Osteoblast (primary cell): ENCODE results near the gene SLC25A10. TPM values are rescaled to one million over a fixed set of nuclear protein-coding genes. Genes with fewer than 3 reads are reported as not detected.

Experiments
- DNase-seq: peaks from one replicate; pipeline ENCODE4 v3.0.0; 2011; ENCODE audit warnings: low spot score, mixed read lengths; ENCODE audit not compliant: insufficient read length; ENCODE audit errors: missing footprints
- H2AFZ ChIP-seq: 2 replicates; pipeline ENCODE4 v1.6.0; 2011; ENCODE audit warnings: mild to moderate bottlenecking, low read length
- H3K27ac ChIP-seq: 2 replicates; pipeline ENCODE4 v1.5.1; 2011; ENCODE audit warnings: mild to moderate bottlenecking, low read depth, low read length, moderate library complexity
- H3K27me3 ChIP-seq: 2 replicates; pipeline ENCODE4 v1.6.0; 2012; ENCODE audit warnings: mild to moderate bottlenecking, control low read depth, inconsistent platforms, low read length, moderate library complexity; ENCODE audit not compliant: insufficient read depth
- H3K36me3 ChIP-seq: 2 replicates; pipeline ENCODE4 v1.5.1; 2011; ENCODE audit warnings: mild to moderate bottlenecking, low read length, control low read depth, moderate library complexity; ENCODE audit not compliant: insufficient read depth
- H3K4me1 ChIP-seq: 2 replicates; pipeline ENCODE4 v1.5.1; 2011; ENCODE audit warnings: mild to moderate bottlenecking, low read length, control low read depth, moderate library complexity; ENCODE audit not compliant: insufficient read depth
- H3K4me2 ChIP-seq: 2 replicates; pipeline ENCODE4 v1.6.0; 2011; ENCODE audit warnings: mild to moderate bottlenecking, low read length; ENCODE audit not compliant: insufficient read depth
- H3K4me3 ChIP-seq: fragments of 200-600 bp; sonication (generic); 3 replicates; pipeline ENCODE4 v1.5.1; 2012; ENCODE audit warnings: mild to moderate bottlenecking, low read length, inconsistent platforms; ENCODE audit not compliant: insufficient read depth
- H3K79me2 ChIP-seq: 2 replicates; pipeline ENCODE4 v1.6.0; 2012; ENCODE audit warnings: mild to moderate bottlenecking, low read length, control low read depth, inconsistent platforms; ENCODE audit not compliant: insufficient read depth
- H3K9me3 ChIP-seq: 2 replicates; pipeline ENCODE4 v1.5.1; 2011; ENCODE audit warnings: low read depth, low read length, control low read depth
- H4K20me1 ChIP-seq: 2 replicates; pipeline ENCODE4 v1.6.0; 2012; ENCODE audit warnings: mild to moderate bottlenecking, low read length, control low read depth; ENCODE audit not compliant: insufficient read depth
- total RNA-seq: library from RNA; depleted of rRNA; stranded (reverse); fragments of >200 nt; gene quantifications from 2 replicates; pipeline ENCODE4 v1.2.3, GENCODE V29; 2012
- TF ChIP-seq, protein P1 (sequence below): IDR thresholded peaks from 2 replicates; pipeline ENCODE4 v1.5.1; 2011; ENCODE audit warnings: mild to moderate bottlenecking, low read depth, low read length, moderate library complexity; ENCODE audit errors: extremely low read depth

Gene SLC25A10
- total RNA-seq, 1 donor: 7.6 TPM

DNA sequence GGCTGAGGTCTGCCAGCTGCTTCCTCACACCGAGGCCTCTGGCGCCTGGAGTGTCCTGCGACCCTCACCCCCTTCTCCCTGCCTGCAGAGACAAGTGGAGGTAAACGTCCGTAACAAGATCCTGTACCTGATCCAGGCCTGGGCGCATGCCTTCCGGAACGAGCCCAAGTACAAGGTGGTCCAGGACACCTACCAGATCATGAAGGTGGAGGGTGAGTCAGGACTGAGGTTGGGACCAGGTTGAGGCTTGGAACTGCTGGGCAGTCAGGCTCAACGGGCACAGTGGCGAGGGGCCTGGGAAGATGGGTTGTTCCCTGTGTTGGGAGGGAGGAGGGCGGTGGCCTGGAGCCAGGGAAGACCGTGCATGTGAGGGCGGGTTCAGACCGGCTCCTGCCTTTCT lies 23.5 kb upstream of the SLC25A10 start:
- Histone ChIP-seq H3K4me2 (no peak overlapping the region), H2AFZ (no peak overlapping the region), H3K27me3 (no peaks in the 10 kb centered on the region), H3K4me1 (peaks cover 14% of the 10 kb centered on the region), H3K79me2 (peaks cover 93% of the 10 kb centered on the region), H3K36me3 (peaks cover 79% of the 10 kb centered on the region), H3K27ac (no peak overlapping the region), H4K20me1 (peaks cover 75% of the 10 kb centered on the region), H3K9me3 (no peaks in the 10 kb centered on the region), H3K4me3 (no peak overlapping the region)
- TF ChIP-seq, protein P1, sequence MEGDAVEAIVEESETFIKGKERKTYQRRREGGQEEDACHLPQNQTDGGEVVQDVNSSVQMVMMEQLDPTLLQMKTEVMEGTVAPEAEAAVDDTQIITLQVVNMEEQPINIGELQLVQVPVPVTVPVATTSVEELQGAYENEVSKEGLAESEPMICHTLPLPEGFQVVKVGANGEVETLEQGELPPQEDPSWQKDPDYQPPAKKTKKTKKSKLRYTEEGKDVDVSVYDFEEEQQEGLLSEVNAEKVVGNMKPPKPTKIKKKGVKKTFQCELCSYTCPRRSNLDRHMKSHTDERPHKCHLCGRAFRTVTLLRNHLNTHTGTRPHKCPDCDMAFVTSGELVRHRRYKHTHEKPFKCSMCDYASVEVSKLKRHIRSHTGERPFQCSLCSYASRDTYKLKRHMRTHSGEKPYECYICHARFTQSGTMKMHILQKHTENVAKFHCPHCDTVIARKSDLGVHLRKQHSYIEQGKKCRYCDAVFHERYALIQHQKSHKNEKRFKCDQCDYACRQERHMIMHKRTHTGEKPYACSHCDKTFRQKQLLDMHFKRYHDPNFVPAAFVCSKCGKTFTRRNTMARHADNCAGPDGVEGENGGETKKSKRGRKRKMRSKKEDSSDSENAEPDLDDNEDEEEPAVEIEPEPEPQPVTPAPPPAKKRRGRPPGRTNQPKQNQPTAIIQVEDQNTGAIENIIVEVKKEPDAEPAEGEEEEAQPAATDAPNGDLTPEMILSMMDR: no peak
- DNase-seq: no peak

DNA sequence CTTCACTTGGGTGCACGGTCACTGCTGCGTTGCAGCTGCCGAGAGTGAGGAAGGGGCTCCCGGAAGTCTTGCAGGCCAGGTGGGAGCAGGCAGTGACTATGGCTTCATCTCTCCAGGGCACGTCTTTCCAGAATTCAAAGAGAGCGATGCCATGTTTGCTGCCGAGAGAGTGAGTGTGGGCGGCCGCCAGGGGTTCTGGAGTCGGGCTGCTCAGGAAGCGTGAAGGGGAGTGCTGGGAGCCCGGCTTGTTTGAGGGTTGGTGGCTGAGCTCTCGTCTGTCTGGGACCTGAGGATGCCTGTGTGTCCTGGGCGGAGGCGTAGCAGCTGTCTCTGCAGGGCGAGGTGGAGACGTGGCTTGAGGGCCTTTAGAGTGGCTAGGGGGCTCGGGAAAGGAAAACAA lies 22.0 kb upstream of the SLC25A10 start:
- peaks cover 74% of the 10 kb centered on the region for H4K20me1 ChIP-seq
- no peak for DNase-seq
- H3K27me3 ChIP-seq: no peaks in the 10 kb centered on the region
- H3K4me1 ChIP-seq: peaks cover 6% of the 10 kb centered on the region
- peaks cover 91% of the 10 kb centered on the region for H3K36me3 ChIP-seq
- H3K27ac ChIP-seq: no peak overlapping the region
- H3K4me2 ChIP-seq: no peak overlapping the region
- H3K9me3 ChIP-seq: no peaks in the 10 kb centered on the region
- H3K79me2 ChIP-seq: peaks cover 92% of the 10 kb centered on the region
- TF ChIP-seq, protein P1: no peak
- H3K4me3 ChIP-seq: no peak overlapping the region
- H2AFZ ChIP-seq: no peak overlapping the region

DNA sequence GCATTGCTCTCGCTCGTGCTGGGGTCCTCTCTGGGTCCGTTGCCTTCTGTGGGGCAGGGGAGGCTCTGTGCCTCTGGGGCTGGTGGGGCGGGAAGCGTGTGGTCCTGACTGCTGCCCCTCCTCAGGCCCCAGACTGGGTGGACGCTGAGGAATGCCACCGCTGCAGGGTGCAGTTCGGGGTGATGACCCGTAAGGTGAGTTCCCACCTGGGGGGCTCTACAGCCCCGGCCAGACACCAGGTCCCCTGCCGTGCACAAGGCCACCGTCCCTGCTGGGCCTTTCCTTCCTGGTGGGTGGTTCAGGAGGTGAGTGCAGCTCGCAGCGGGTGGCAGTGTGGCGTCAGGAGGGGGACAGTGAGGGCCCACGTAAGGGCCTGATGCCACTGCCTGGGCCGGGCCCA lies 21.5 kb upstream of the SLC25A10 start:
- H3K4me3 ChIP-seq: no peak overlapping the region
- H4K20me1 ChIP-seq: peaks cover 74% of the 10 kb centered on the region
- no peak overlapping the region for H3K4me2 ChIP-seq
- no peak overlapping the region for H3K27ac ChIP-seq
- TF ChIP-seq, protein P1: no peak
- peaks cover 1% of the 10 kb centered on the region for H3K4me1 ChIP-seq
- no peaks in the 10 kb centered on the region for H3K9me3 ChIP-seq
- peak; percentile 66 for DNase-seq
- H2AFZ ChIP-seq: no peak overlapping the region
- no peaks in the 10 kb centered on the region for H3K27me3 ChIP-seq
- peaks cover 92% of the 10 kb centered on the region for H3K79me2 ChIP-seq
- H3K36me3 ChIP-seq: peaks cover 91% of the 10 kb centered on the region

DNA sequence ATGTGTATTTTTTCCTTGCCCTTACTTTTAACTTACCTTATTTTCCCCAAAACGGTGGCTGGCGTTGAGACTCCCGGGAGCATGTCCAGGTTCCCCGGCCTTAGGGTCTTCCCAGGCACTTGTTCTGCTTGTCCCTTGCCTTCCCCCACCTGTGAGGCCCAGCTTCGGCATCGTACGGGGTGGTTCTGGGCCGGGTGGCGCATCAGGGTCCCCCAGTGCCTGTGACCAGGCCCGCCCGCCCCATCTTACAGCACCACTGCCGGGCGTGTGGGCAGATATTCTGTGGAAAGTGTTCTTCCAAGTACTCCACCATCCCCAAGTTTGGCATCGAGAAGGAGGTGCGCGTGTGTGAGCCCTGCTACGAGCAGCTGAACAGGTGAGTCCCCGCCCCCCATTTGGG lies 20.9 kb upstream of the SLC25A10 start:
- Histone ChIP-seq H3K9me3 (no peaks in the 10 kb centered on the region), H3K36me3 (peaks cover 88% of the 10 kb centered on the region), H4K20me1 (peaks cover 69% of the 10 kb centered on the region), H3K4me3 (no peak overlapping the region), H3K27ac (no peak overlapping the region), H3K4me2 (no peak overlapping the region), H2AFZ (no peak overlapping the region), H3K79me2 (peaks cover 90% of the 10 kb centered on the region), H3K4me1 (no peaks in the 10 kb centered on the region), H3K27me3 (no peaks in the 10 kb centered on the region)
- DNase-seq: peak; percentile 68
- TF ChIP-seq, protein P1: no peak
